DND-41 (cell line): ENCODE data around the gene CREB1.

Experiments used
- ATAC-seq: fragments of 200-7000 bp; cut with Tn5 transposase; 3 replicates; pipeline ENCODE4 v1.9.1; 2021; ENCODE audit warnings: low read depth; ENCODE audit not compliant: insufficient read depth
- DNase-seq: peaks from one replicate; pipeline ENCODE4 v3.0.0-alpha.2; 2020
- H2AFZ ChIP-seq: 2 replicates; pipeline ENCODE4 v1.6.0; 2012; ENCODE audit warnings: low read depth, low read length
- H3K27ac ChIP-seq: 2 replicates; pipeline ENCODE4 v1.5.1; 2012; ENCODE audit warnings: low read length, inconsistent platforms
- H3K27me3 ChIP-seq: fragments of 200-600 bp; sonication (generic); 2 replicates; pipeline ENCODE4 v1.6.0; 2012; ENCODE audit warnings: low read length, mild to moderate bottlenecking, inconsistent platforms; ENCODE audit not compliant: insufficient read depth, poor library complexity
- H3K36me3 ChIP-seq: 2 replicates; pipeline ENCODE4 v1.5.1; 2012; ENCODE audit warnings: low read length, inconsistent platforms; ENCODE audit not compliant: insufficient read depth
- H3K4me1 ChIP-seq: 2 replicates; pipeline ENCODE4 v1.5.1; 2012; ENCODE audit warnings: mild to moderate bottlenecking, low read length; ENCODE audit not compliant: insufficient read depth
- H3K4me2 ChIP-seq: 2 replicates; pipeline ENCODE4 v1.6.0; 2012; ENCODE audit warnings: mild to moderate bottlenecking, moderate library complexity, low read length, inconsistent platforms; ENCODE audit not compliant: insufficient read depth
- H3K4me3 ChIP-seq, 2 experiments: fragments of 200-600 bp in 1 of 2; shearing (Covaris generic) in 1 of 2; 2 replicates each; pipeline ENCODE4 v1.5.1; 2012 to 2016; ENCODE audit warnings: inconsistent platforms in 2 of 2, low read length in 2 of 2, mild to moderate bottlenecking in 2 of 2, low read depth in 1 of 2, moderate library complexity in 1 of 2
- H3K79me2 ChIP-seq: 2 replicates; pipeline ENCODE4 v1.6.0; 2012; ENCODE audit warnings: low read length, inconsistent platforms; ENCODE audit not compliant: insufficient read depth
- H3K9ac ChIP-seq: 2 replicates; pipeline ENCODE4 v1.6.0; 2012; ENCODE audit warnings: low read depth, mild to moderate bottlenecking, inconsistent platforms, low read length, moderate library complexity
- H3K9me3 ChIP-seq: 2 replicates; pipeline ENCODE4 v1.5.1; 2012; ENCODE audit warnings: low read length, moderate library complexity, mild to moderate bottlenecking, inconsistent platforms; ENCODE audit not compliant: insufficient read depth, severe bottlenecking
- H4K20me1 ChIP-seq: 2 replicates; pipeline ENCODE4 v1.6.0; 2012; ENCODE audit warnings: low read length; ENCODE audit not compliant: insufficient read depth
- EZH2 ChIP-seq: IDR thresholded peaks from 3 replicates; pipeline ENCODE4 v1.6.1; 2012; ENCODE audit warnings: borderline replicate concordance, low read depth, mild to moderate bottlenecking, moderate library complexity, low read length, inconsistent platforms; ENCODE audit not compliant: severe bottlenecking
- TF ChIP-seq, protein P1 (sequence below): IDR thresholded peaks from 2 replicates; pipeline ENCODE4 v1.5.1; 2012; ENCODE audit warnings: borderline replicate concordance, low read length, moderate library complexity, mild to moderate bottlenecking; ENCODE audit not compliant: poor library complexity, severe bottlenecking; ENCODE audit errors: extremely low read depth

Gene CREB1

DNA sequence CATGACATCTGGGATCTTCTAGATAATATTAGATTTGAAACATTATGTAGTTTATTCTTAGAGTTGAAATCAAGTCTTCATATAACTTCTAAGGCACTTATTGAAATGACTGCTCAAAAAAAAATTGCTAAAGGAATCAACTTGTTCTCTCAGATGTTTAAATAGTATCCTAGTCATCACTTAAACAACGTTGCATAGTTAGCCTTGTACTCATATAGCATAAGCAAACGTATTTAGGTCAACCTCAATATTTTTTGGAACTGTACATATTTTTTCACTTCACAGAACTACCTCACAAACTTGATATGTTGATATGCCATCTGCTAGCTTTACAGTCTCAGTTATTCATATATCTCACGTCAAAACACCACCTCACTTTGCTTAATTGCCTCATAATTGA, 47.1 kb upstream of the CREB1 start:
- H2AFZ ChIP-seq = no peak overlapping the region
- H3K9ac ChIP-seq = no peak overlapping the region
- H3K4me3 ChIP-seq = no peak overlapping the region
- DNase-seq (no peak), ATAC-seq (no peak)
- no peaks in the 10 kb centered on the region for H3K9me3 ChIP-seq
- H3K27ac ChIP-seq = no peak overlapping the region
- H4K20me1 ChIP-seq = no peaks in the 10 kb centered on the region
- TF ChIP-seq, protein P1, sequence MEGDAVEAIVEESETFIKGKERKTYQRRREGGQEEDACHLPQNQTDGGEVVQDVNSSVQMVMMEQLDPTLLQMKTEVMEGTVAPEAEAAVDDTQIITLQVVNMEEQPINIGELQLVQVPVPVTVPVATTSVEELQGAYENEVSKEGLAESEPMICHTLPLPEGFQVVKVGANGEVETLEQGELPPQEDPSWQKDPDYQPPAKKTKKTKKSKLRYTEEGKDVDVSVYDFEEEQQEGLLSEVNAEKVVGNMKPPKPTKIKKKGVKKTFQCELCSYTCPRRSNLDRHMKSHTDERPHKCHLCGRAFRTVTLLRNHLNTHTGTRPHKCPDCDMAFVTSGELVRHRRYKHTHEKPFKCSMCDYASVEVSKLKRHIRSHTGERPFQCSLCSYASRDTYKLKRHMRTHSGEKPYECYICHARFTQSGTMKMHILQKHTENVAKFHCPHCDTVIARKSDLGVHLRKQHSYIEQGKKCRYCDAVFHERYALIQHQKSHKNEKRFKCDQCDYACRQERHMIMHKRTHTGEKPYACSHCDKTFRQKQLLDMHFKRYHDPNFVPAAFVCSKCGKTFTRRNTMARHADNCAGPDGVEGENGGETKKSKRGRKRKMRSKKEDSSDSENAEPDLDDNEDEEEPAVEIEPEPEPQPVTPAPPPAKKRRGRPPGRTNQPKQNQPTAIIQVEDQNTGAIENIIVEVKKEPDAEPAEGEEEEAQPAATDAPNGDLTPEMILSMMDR = no peak
- no peak for TF ChIP-seq EZH2
- H3K27me3 ChIP-seq = peaks cover 12% of the 10 kb centered on the region
- no peaks in the 10 kb centered on the region for H3K79me2 ChIP-seq
- no peaks in the 10 kb centered on the region for H3K4me1 ChIP-seq
- no peaks in the 10 kb centered on the region for H3K36me3 ChIP-seq
- no peak overlapping the region for H3K4me2 ChIP-seq

DNA sequence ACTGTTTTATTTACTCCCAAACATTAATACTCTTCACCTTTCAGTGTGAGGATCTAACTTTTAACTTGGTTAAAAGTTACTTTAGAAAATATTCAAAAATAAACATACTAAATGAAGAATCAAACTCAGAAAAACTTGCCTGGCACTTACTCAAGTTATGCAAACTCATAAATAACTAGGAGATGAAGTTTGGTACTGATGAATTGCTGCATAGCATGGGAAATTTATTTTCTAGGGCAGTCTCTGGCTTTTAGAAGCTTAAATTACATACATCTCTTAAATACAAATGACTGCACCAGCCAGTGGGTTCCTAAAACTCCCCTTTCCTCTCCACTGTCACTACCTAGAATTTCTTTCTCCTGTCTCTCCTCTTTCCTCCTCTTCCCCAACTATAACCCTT, 46.7 kb upstream of the CREB1 start:
- H2AFZ ChIP-seq = no peak overlapping the region
- no peak overlapping the region for H3K9ac ChIP-seq
- H3K4me1 ChIP-seq = no peaks in the 10 kb centered on the region
- TF ChIP-seq, protein P1 = no peak
- no peak for TF ChIP-seq EZH2
- H3K4me3 ChIP-seq = no peak overlapping the region
- no peak overlapping the region for H3K4me2 ChIP-seq
- no peaks in the 10 kb centered on the region for H3K36me3 ChIP-seq
- no peaks in the 10 kb centered on the region for H3K9me3 ChIP-seq
- H3K27me3 ChIP-seq = peaks cover 12% of the 10 kb centered on the region
- ATAC-seq = no peak
- H4K20me1 ChIP-seq = no peaks in the 10 kb centered on the region
- no peak for DNase-seq
- no peak overlapping the region for H3K27ac ChIP-seq
- H3K79me2 ChIP-seq = no peaks in the 10 kb centered on the region

DNA sequence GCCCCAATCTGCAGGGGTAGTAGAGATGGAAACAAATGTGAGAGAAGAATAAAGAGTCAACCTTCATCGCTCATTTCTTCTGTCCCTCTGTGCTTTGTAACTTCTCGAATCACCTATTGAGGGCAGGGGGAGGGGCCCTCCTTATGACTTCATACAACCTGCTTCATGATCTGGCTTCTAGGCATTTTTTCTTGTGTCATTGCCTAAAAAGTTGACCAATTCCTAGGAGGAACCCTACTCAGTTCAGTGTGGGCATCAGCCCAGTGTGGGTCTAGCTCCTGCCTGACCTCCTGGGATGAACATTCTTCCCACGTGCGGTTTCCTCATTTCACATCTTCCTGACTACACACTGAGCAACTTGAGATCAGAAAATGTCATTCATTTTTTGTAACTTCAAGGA, 46.3 kb upstream of the CREB1 start:
- no peak overlapping the region for H3K27ac ChIP-seq
- H3K9ac ChIP-seq = no peak overlapping the region
- no peak for ATAC-seq
- no peaks in the 10 kb centered on the region for H4K20me1 ChIP-seq
- H2AFZ ChIP-seq = no peak overlapping the region
- H3K4me1 ChIP-seq = no peaks in the 10 kb centered on the region
- H3K4me2 ChIP-seq = no peak overlapping the region
- H3K27me3 ChIP-seq = peaks cover 12% of the 10 kb centered on the region
- no peak for DNase-seq
- TF ChIP-seq, protein P1 = no peak
- TF ChIP-seq EZH2 = no peak
- no peaks in the 10 kb centered on the region for H3K9me3 ChIP-seq
- H3K4me3 ChIP-seq = no peak overlapping the region
- no peaks in the 10 kb centered on the region for H3K36me3 ChIP-seq
- no peaks in the 10 kb centered on the region for H3K79me2 ChIP-seq
